GM12891 (cell line): ENCODE data around the gene PBRM1.

Experiments
- POLR2A ChIP-seq: IDR thresholded peaks from 2 replicates; pipeline ENCODE4 v1.6.1; 2011; ENCODE audit warnings: low read depth, low read length, control low read depth
- POLR2AphosphoS5 ChIP-seq: IDR thresholded peaks from 2 replicates; pipeline ENCODE4 v1.6.1; 2011; ENCODE audit warnings: low read depth, low read length, control low read depth
- POU2F2 ChIP-seq: IDR thresholded peaks from 2 replicates; pipeline ENCODE4 v1.6.1; 2011; ENCODE audit warnings: low read depth, mild to moderate bottlenecking, control low read depth, low read length, moderate library complexity
- SPI1 ChIP-seq: IDR thresholded peaks from 2 replicates; pipeline ENCODE4 v1.6.1; 2011; ENCODE audit warnings: low read depth, low read length, control low read depth
- TAF1 ChIP-seq: IDR thresholded peaks from 2 replicates; pipeline ENCODE4 v1.6.1; 2011; ENCODE audit warnings: low read depth, low read length, control low read depth

- TF ChIP-seq TAF1 (no peak), POLR2A (no peak), POLR2AphosphoS5 (no peak), SPI1 (no peak), POU2F2 (no peak)
Observed at GRCh38 chr3:52683611-52684010, 2.1 kb downstream of the PBRM1 start.
